GM23248 (cell line): ENCODE data around the gene NEGR1.

Experiments used
- EZH2 ChIP-seq: fragments of 200-600 bp; sonication (generic); IDR thresholded peaks from 2 replicates; pipeline ENCODE4 v1.6.1; 2018; ENCODE audit warnings: antibody characterized with exemption, mild to moderate bottlenecking; ENCODE audit not compliant: insufficient read depth, poor library complexity, severe bottlenecking
- EZH2phosphoT487 ChIP-seq: fragments of 200-600 bp; sonication (generic); IDR thresholded peaks from 2 replicates; pipeline ENCODE4 v1.6.1; 2018; ENCODE audit warnings: antibody characterized with exemption, moderate library complexity, mild to moderate bottlenecking, low read depth; ENCODE audit not compliant: insufficient read depth

DNA sequence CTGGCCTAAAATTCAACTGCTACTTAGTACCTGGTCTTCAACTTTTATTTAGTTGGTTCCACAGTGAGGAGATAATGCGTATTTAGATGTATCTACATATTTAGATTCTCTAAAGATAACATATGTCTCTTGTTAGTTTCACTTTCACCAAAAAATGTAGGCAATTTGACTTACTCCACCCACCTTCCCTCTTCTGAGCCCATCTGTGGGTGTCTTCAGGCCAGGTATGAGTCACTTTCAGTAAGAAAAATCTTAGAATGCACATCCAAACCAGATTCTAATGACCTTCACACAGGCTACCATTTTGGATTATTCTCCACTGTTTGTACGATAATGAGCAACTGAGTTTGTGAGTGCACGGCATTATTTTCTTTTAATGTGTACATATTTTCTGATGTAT lies 501.7 kb downstream of the NEGR1 start:
- TF ChIP-seq EZH2, result no peak
- no peak for TF ChIP-seq EZH2phosphoT487
